ENCODE data around the gene HRAS. TPM values are rescaled to one million over a fixed set of nuclear protein-coding genes. Genes with fewer than 3 reads are reported as not detected.

Gene HRAS
- 51.6 and 62.5 TPM in 2 replicates for total RNA-seq

GRCh38 chr11:535519-536454, at the start of gene HRAS:
Gene HRAS, minus strand, starts transcription at chr11:535576.
- intact Hi-C loops (cut with micrococcal nuclease): loop anchor here (1.0 to 5.0 kb wide), 5 partner anchors 17 to 299 kb away; partner anchors contain the start of genes DEAF1, PSMD13, RNH1 and SIRT3

GRCh38 chr11:584287-584686, 48.9 kb upstream of the HRAS start:
- intact Hi-C loops (cut with micrococcal nuclease): no loop called here

- intact Hi-C loops (cut with micrococcal nuclease): no loop called here
Observed at GRCh38 chr11:581752-582151, 46.4 kb upstream of the HRAS start.

GRCh38 chr11:581342-581741, 46.0 kb upstream of the HRAS start:
- intact Hi-C loops (cut with micrococcal nuclease): no loop called here

GRCh38 chr11:579830-580601, 44.6 kb upstream of the HRAS start:
- intact Hi-C loops (cut with micrococcal nuclease): loop anchor here (5.0 kb wide), 1 partner anchor 217 kb away; the partner anchor contains the start of gene SLC25A22

- intact Hi-C loops (cut with micrococcal nuclease): loop anchor here (5.0 kb wide), 1 partner anchor 219 kb away; the partner anchor contains the start of gene SLC25A22
Observed at GRCh38 chr11:578276-579035, 43.1 kb upstream of the HRAS start.

- intact Hi-C loops (cut with micrococcal nuclease): loop anchor here (5.0 kb wide), 1 partner anchor 220 kb away; the partner anchor contains the start of gene SLC25A22
Observed at GRCh38 chr11:577611-577894, 42.2 kb upstream of the HRAS start.

- intact Hi-C loops (cut with micrococcal nuclease): loop anchor here (5.0 kb wide), 1 partner anchor 220 kb away; the partner anchor contains the start of gene SLC25A22
Observed at GRCh38 chr11:576811-577610, 41.6 kb upstream of the HRAS start.

- intact Hi-C loops (cut with micrococcal nuclease): loop anchor here (2.0 to 5.0 kb wide), 2 partner anchors 15 to 221 kb away; partner anchors contain the start of genes LMNTD2, RASSF7 and SLC25A22
Observed at GRCh38 chr11:575996-576768, 40.8 kb upstream of the HRAS start, which contains the start of gene PHRF1. Gene PHRF1, plus strand, starts transcription at chr11:576470. Its CDS starts 5,043 bp downstream, at chr11:581513.

GRCh38 chr11:575313-575995, 40.1 kb upstream of the HRAS start:
- intact Hi-C loops (cut with micrococcal nuclease): loop anchor here (2.0 to 5.0 kb wide), 2 partner anchors 15 to 222 kb away; partner anchors contain the start of genes LMNTD2, RASSF7 and SLC25A22

GRCh38 chr11:574632-575312, 39.4 kb upstream of the HRAS start:
- intact Hi-C loops (cut with micrococcal nuclease): loop anchor here (2.0 to 5.0 kb wide), 2 partner anchors 14 to 223 kb away; partner anchors contain the start of genes LMNTD2, RASSF7 and SLC25A22

GRCh38 chr11:574031-574570, 38.7 kb upstream of the HRAS start:
- intact Hi-C loops (cut with micrococcal nuclease): loop anchor here (2.0 kb wide), 1 partner anchor 13 kb away; the partner anchor contains the start of genes LMNTD2 and RASSF7

GRCh38 chr11:573146-573759, 37.9 kb upstream of the HRAS start:
- intact Hi-C loops (cut with micrococcal nuclease): no loop called here

- intact Hi-C loops (cut with micrococcal nuclease): no loop called here
Observed at GRCh38 chr11:571802-572185, 36.4 kb upstream of the HRAS start.

GRCh38 chr11:569158-569885, 33.9 kb upstream of the HRAS start:
- intact Hi-C loops (cut with micrococcal nuclease): loop anchor here (2.0 kb wide), 2 partner anchors 33 to 63 kb away; partner anchors contain the start of genes LRRC56 and RNH1
